GM21529 (cell line): Measurements from ENCODE around the gene VAC14.

Experiments
- ATAC-seq: cut with Tn5 transposase; IDR thresholded peaks from one replicate; pipeline ENCODE4 v1.9.1; 2021; ENCODE audit not compliant: unreplicated experiment

Gene VAC14

DNA sequence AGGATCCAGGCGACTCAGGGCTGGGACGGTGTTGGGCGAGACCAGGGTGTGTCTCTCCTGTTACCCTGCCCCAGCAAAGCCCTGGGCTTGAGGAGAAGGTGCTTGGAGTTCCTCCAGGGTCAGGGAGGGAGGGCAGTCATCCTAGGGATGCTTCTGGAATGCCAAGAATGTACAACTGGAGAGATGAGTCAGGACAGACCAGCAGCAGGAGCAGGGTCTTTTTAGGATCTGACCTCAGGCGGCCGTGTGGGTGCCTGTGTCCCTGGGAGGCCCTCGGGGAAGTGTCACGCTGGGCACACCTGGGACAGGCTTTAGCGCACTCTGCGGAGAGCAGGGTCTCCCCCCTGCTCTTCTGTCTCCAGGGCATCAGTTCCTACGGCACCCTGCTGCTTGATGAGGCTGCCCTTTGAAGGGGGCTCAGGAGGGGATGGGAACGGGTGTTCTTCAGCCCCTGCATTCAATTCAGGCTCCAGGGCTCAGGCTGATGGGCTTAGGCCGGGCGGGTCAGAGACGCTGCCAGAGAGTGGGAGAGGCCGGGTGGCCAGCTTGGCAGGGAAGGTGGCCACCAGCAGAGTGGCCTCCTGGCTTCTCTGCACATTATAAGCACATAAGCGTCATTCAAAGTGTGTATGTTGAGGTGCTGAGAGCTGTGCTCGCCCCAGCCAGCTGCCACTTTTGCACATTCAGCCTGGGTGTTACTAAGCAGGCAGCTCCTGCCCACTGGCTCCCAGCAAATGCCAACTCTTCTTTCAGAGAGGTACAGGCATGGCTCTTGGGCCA is 106.7 kb downstream of the VAC14 start:
- no peak for ATAC-seq

DNA sequence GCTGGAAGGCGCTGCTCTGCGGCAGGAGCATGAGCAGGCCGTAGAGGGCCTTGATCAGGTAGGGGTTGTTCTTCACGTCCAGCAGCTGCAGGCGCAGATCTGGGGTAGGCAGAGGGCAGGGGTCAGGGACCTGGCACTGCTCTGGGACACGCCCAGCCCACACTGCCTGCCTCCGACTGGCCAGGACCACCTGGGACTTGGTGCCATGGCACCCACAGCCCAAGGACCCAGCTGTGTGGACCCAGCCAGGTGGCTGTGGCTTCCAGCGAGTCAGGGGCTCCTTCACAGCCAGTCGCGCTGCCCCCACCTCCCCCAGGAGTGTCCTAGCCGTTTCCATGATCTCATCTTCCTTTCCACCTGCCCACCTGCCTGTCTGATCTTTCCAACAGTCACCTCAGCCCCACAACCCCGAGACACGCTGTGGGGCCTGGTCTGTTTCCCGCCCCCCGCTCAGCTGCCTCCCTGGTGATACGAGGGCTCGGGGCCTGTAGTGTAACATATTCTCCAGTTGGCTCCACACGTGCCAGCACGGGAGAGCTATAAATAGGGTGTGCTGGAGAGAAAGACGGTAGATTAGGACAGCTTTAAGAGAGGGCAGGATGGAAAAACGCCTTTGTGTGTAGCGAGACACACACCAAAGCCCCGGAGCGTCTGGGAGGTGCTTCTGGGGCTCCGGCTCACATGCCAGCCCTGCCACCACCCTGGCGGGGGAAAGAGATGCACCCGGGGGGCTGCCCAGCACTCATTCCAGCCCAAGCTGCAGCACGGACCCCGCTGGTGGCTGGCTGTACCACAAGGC is 107.9 kb downstream of the VAC14 start:
- no peak for ATAC-seq

DNA sequence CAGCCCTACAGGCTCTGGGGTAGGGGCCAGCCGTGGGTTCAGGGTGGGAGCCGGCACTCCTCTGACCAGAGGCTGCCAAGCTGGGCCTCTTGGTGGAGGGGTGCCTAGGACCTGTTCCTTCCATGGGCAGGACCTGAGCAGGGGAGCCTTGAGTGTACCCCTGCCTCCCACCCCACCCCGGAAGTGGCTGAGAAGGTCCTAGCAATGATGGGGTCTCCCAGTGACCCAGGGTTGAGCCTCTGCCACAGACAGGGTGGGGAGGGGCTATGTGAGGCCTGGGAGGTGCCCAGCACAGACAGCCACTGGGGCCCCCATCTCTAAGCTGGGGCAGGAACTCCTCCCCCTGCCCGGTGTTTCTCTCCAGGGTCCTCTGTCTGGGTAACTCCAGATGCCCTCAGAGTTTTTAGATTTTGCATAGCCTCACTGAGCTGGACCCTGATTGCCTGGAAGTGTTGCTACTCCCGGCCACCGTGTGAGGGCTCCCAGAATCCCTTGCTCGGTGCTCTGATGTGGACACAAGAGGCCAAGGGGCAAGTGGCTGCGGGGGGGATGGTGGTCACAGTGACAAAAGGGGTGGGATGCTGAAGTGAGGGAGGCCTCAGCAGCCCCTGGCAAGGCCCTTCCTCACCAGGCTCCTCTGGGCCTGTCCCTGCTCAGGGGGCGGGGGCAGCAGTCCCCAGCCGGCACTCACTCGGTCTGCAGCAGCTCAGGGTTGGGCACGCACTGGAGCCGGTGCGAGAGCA is 108.7 kb downstream of the VAC14 start:
- no peak for ATAC-seq

DNA sequence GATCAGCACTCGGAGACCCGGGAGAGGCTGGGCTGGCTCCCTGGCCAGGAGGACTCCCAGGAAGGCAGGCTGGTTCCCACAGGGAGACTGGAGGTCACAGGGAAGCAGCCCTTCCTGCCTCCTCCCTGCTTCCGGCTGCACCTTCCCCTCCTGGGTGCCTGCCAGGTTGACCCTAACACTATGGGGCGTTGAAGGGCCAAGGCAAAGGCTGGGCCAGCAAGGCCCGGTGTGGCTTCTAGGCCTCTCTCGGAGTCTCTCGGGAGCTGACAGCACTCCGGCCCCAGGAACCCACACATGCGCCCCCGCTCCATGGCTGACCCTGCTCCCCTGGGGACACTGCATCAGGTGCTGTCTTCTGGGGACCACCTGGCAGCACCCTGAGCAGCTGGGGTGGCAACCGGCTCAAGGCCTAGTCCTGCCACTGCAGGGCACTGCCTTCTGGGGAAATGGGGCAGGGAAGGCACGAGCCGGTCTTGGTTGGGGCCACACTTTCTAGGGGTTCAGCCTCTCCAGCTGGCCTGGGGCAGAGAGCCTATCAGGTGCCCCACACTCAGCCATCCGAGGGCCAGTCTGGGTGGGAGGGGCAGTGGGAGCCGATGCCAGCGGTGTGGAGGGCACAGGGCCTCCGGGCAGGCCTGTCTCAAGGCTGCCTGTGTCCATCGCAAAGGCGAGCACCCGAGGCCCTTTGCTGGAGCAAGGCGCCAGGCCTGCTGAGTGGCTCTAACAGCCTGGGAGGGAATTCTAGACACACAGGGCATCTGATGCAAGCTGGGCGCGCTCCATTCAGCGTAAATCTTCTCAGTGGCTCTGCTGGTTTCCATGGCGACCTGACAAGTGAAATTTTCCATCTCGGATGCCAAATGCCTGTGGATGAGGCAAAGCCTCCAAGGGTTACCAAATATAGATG is 109.5 kb downstream of the VAC14 start:
- ATAC-seq = no peak

DNA sequence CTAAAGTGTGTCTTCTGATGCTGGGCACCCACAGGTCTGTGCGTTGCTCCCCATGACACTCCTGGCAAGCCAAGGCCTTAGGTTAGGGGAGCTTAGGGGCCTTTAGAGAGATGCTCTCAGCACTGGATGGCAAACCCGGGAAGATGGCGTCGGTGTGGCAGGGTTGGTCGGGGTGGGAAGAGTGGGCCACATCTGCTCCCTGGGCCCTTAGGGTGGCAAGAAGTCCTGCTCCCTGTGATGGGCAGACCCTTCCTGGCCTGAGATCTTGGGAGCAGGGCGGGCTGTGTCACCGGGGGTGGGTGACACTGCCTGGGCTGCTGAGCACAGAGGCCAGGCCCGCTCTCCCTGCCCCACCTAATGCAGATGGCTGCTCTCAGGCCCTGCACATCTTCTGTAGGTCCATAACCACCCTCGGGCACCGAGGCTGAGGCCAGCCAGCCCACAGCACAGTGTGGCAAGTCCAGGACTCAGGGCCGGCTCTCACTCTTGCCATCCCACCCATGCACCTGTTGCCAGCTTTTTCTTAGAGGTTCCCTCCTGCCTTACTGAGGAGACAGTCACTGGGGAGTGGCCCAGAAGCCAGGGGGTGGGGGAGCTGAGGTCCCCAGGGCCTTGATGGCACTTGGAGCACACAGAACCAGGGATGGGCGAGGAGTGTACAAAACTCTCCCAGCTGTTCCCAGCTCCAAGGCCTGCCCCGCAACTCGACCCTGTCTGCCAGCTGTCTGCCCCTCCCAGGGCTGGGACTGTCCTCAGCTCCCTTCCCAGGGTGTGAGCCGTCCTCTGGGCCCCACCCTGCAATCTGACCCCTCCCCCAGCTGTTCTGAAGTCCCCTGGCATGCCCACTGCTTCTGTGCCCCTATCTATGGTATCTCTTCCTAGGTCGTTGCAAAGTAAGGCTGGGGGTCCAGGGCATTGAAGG is 110.7 kb downstream of the VAC14 start:
- ATAC-seq = no peak

DNA sequence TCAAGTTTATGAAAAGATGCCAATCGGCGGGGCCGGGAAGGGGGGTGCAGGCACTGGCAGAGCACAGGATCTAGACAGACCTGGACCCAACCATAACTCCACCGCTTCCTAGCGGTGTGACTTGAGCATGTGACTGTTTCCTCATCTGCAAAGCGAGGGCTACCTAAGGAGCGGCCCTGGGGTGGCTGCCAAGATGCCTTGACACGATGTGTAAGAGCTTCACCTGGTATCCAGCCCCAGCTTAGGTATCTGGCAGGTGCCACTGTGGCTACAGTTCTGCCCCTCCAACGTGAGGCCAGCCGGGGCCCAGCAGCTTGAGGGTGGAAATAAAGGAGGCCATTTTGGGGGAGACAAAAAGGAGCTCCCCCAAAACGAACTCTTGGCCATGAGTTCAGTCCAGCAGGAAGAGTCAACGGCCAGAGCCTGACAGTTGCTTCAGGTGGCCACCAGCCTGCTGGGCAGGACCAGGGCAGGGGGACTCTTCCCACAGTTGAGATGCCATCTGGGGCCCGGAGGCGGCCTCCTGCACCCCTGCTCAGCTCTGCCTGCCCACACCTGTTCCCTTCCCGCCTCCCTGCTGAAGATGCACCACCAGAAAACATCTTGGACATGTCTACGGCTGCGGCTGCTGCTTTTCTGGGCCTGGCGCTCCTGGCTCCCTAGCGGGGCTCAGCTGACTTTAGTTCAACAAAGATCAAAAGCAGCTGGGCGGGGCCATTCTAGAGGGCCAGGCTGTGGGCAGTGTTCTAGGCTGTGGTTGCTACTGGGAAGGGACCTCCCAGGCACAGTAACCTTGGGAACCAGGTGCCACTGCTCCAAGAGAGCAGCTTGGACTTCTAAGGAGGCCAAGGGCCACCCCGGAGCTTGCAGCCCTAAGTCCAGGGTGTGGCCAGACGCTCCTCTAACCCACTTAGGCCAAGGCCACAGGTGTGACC is 111.7 kb downstream of the VAC14 start:
- no peak for ATAC-seq

DNA sequence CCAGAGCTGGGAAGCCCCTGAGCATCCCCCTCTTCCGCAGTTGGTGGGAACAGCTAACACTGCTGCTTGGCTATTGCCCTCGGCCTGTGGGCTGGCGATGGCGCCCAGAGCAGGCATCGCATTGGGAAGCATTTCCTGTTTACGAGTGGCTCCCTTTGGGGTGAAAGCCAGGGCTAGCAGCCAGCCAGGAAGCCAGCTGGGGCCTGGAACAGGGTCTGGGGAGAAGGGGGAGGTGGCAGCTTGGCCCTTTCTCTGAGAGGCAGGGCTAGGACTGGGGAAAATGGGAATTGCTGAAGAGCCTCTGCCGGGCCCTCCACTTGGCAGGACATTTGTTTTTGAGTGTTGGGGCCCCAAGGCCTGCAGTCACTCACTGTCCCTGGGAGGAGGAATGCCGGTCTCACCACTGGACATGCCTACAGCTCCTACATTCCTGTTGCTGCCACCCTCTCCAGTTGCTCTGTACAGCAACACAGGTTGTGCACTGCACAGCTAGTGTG is 112.7 kb downstream of the VAC14 start:
- ATAC-seq = no peak

DNA sequence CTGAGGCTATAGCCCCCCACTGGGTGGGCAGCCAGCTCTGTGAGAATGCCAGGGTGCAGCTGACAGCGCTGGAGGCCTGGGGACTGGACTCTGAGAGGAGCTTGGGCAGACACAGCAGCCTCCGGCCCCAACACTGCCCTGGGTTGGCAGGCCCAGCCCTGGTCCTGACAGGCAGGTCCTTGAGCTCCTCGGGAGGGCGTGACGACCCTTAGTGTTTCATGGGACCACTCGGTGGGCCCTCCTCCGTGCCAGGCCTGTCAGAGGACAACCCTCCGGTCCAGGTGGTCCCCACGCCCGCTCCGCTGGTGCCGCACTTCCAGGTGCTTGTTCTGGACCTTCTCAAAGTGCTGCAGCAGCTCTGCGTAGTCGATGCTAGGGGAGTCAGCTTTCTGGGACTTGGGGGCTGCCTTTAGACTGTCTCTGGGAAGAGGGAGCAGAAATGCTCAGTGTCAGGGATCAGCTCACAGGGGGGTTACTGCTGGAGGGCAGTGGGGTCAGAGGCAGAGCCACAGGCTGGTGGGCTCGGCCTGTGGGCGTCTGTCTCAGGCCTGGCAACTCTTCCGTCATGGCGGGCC is 113.2 kb downstream of the VAC14 start:
- ATAC-seq = no peak

DNA sequence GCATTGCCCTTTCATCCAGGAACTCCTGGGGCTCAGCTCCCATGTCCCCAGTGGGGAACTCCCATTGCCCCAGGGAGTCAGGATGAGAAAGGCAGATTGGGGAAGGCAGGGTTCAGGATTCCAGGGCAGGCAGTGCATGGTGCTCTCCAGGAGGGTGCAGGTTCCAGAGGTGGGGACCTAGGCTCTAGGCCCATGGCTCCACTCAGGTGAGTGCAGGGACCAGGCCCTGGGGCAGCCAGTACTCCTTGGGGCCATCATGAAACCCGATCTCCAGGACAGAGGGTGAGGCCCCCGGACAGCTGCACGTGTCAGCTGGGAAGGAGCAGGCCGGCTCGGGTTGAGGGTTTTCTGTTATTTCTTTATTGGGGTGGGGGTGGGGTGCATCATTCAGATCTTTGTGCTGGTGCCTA is 113.9 kb downstream of the VAC14 start:
- ATAC-seq = no peak

DNA sequence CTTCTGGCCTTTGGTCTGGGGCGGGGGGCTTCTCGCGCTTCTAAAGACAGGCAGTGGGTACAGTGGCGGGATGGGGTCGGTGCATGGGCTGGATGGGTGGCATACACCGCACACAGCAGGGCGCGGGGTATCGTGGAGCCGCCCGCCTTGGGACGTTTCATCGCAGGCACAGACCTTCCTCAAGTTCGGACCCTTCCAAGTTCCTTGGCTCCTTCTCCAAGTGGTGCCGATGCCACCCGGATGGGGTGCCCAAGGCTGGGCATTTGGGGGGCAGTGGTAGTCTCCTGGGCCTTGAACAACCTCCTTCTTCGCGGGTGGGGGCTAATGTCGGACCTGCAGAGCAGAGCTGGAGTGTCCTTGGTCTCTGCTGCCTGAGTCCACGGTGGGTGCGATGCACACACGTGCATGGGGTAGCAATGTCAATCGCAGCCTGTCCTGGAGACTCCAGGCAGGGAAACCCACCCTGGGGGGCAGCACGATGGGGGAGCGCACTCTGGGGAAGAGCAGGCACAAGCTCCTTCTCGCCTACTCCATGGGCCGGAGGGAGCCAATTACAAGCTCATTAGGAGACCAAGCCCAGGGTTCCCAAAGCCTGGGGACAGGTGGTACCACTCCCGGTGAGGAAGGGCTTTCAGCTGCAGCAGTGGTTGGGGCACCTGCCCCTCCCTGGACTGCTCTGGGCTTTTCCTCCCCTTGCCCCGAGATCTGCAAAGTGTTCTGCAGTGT is 114.4 kb downstream of the VAC14 start:
- ATAC-seq = no peak

DNA sequence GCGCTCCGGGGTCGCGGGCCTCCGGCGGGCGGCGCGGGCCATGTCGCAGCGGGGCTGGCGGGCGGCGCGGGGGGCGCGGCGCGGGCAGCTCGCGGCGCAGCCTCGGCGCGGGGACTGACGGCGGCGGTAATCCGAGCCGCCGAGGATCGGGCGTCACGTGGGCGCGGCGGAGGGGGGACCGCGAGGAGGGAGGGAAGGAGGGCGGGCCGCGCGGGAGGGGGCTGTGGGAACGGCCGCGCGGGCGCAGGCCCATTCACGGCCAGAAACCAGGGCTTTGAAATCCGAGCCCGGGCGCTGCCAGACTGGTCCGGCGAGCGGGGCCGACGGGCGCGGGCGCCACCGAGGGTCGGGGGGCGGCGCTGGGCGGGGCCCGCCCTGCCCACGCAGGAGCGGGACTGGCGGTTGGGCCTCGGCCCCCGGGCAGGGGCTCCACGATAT is 115.0 kb downstream of the VAC14 start, which contains the start of gene MTSS2:
TSS of gene MTSS2 (minus strand) at position 116 of the 438 bp plus-strand sequence. CDS start 262 bp downstream, outside the sequence.
- no peak for ATAC-seq

DNA sequence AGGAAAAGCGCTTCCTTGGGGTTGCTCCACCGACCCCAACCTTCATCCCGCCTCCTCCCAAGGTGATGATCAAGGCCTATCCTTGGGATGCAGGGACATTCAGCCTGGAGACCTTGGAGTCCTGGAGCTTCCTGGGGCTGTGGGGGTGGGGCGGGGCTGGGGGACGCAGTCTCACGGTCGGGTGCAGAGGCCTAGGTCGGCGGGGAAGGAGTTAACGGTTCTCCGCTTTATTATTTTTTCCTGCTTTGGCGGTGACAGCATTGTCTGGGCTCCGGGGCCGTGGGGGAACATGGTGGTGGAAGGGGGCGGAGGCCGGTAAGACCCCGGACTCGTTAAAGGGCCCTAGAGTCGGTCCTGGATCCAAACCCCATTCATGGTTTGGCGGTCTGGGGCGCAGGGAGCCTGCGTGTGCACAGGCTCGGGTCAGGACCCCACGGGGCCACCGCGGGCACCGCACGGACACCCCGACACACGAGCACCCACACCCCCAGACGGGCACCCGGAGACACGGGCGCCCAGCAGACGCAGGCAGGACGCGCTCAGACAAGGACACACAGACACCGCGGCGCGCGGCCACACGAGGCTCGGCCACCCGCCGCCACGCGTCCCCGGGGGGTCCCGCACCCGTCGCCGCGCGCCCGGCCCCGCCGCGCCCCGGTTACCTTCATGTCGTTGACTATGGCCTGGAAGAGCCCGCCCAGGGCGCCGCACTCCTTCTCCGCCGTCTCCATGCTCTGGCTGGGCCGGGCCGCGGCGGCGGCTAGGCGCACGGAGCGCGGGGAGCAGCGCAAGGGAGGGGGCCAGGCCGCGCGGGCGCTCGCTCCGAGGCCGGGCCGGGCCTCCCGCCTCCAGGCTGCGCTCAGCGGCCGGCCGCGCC is 115.7 kb downstream of the VAC14 start:
- ATAC-seq = no peak

DNA sequence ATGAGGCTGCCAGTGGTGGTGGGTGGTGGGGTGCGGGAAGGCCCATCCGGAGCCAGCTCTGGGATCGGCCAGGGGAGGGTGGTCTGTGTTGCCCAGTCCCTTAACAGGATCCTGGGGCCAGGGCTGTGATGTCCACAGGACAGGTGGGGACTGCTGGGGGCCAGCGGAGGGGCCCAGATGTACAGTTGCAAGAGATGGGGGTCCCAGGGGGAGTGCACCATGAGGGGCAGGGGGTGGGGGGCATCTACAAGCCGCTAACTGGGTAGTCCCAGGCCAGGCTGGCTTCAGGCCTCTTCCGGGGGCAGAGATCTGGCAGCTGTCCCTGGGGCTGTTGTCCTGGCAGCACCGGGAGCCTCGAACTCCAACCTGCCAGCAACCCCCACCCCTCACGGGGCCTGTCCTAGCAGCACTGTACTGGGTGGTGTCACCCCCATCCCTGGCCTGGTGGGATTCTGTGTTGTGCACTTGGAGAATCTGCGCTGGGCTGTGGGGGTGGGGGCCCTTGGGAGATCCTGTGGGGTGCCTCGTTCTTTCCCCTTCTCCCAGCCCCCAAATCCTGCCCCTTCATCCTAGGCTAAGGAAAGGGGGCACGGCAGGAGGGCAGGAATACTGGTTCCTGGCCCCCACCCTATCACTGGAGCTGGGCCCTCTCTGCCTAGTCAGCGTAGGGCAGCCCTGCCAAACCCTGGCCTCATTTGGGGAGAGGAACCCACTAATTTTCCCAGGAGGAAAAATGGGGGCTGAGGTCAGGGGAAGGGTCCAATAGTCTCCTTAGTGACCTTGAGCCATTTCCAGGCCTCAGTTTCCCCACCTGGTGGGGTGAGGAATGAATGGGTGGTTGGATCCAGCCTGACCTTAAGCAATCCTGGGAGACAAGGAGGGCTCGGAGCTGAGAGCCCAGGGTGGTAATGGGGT is 116.6 kb downstream of the VAC14 start:
- no peak for ATAC-seq

DNA sequence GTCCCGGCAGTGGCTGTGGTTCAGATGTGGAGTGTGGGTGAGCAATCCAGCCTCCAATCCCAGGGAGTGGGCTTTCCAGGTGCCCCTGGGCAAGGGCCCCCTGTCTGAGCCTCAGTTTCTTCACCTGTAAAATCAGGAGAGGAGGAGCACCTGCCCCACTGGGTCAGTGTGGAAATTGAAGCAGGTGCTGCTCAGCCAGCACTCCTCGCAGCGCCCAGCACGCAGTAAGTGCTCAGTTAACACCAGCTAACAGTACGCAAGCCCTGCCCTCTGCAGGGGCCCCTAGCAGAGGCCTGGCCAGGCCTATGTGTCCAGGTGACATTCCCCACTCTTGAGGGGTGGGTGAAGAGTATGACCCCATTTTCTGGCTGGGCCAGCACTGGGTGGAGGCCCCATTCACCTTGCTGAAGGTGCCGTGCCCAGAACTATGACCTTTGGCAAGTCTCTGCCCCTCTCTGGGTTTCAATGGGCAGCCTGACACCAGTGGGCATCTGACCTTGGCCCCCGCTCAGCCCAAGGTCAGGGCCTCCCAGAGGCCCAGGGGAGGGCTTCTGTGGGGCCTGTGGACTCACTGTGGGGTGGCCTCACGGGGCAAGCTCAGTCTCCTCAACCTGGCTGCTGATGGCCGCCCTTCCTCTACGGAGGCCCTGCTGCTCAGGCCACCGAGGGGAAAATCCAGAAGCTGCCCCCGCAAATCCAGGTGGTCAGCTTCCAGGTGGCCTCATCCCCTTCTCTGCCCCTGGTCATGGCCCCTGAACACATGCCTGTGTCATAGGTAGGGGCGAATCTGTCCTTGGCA is 117.6 kb downstream of the VAC14 start:
- ATAC-seq = no peak
